HK-2 (cell line): ENCODE data around the gene ZNF76.

Source experiments
- DNase-seq: peaks from one replicate; pipeline ENCODE4 v3.0.0-alpha.2; 2018; ENCODE audit not compliant: unreplicated experiment

ZNF76 gene

DNA sequence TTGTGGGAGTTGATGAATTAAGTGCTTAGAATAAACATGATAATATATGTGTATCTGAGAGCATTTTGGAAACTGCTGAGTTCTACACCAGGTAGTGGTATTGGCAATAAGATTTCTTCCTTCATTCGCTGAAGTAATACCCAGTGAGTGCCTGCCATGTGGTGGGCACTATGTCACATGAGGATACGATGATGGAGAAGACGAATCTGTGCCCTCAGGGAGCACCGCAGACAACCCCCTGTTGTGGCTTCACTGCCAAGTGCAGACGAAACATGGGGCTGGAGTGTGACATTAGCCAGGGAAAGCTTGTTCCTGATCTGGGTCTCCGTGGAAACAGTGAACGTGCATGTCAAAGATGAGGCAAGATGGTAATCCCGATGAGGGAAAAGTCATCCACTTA, 7.9 kb downstream of the ZNF76 start:
- no peak for DNase-seq

- DNase-seq, result no peak
Observed at GRCh38 chr6:35267897-35268296, 8.4 kb downstream of the ZNF76 start.

GRCh38 chr6:35272005-35272404, 12.5 kb downstream of the ZNF76 start:
- DNase-seq, result no peak

DNA sequence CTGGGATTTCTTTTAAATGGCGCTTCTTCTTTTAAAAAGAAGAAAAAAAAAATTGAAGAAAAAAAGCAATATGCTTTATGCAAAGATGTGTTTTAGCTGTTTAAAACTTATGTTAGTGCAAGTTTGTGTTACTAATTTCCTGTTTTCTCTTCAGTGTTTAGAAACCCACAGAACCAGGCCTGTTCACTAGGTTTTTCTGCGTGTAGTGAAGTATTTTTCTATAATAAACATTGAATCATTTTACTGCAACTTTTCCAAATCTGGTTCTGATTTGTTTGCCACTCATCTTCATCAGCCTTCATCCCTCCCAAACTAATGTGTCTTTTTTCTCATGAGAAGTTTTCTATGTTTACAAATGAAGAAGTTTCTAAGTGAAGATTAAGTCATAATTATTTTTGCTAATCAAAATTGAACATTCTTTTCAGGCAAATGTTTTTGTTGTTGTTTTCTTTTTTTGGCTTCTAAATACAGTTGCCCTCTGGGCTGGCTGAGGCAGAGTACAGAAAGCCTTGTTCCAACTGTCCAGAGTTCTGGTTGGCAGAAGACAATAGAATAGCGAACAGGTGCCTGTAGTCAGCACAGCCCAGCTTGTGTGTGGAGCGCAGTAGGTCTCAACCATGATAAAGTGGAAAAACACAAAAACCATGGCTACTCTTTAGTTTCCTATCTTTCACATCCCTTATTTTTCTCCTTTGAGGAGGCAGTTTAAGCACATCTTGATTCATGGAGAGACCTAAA, 14.5 kb downstream of the ZNF76 start:
- no peak for DNase-seq

- DNase-seq, result no peak
Observed at GRCh38 chr6:35275744-35276260, 16.3 kb downstream of the ZNF76 start.

- DNase-seq, result no peak
Observed at GRCh38 chr6:35278708-35279107, 19.2 kb downstream of the ZNF76 start.

GRCh38 chr6:35280903-35281302, 21.4 kb downstream of the ZNF76 start:
- no peak for DNase-seq

- no peak for DNase-seq
Observed at GRCh38 chr6:35282472-35282871, 22.9 kb downstream of the ZNF76 start.

DNA sequence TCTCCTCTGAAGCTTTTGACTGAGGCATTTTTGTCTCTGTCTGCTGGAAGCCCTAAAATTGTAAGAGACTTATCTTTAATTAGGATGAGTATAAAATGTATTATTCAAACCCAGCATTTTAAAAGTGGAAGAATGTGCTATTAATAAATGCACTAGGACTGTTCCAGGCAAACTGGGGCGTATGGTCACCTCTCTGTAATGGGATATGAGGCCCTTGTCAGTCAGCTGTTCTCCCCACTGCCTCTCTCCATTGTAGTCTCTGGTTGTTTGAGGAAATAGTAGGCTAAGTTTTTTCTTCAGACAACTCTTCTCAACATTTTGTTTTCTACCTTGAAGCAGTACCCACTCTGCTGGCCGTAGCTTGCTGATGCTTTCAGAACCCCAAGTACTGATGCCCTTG, 23.8 kb downstream of the ZNF76 start:
- no peak for DNase-seq

- no peak for DNase-seq
Observed at GRCh38 chr6:35287671-35288396, 28.3 kb downstream of the ZNF76 start.

GRCh38 chr6:35288834-35289233, 29.3 kb downstream of the ZNF76 start:
- DNase-seq, result no peak

DNA sequence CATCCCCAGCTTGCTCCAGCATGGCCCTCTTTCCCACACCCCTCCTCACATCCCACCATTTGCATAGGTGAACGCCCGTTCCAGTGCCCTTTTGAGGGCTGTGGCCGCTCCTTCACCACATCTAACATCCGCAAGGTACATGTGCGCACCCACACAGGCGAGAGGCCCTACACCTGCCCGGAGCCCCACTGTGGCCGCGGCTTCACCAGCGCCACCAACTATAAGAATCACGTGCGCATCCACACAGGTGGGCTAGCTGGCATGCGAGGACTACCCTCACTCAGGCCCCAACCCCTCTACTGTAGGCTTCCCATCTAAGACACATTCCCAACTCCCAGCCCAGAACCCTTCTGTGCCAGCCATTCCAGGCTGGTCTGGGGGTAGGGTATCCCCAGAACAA, 32.0 kb downstream of the ZNF76 start:
- no peak for DNase-seq

DNA sequence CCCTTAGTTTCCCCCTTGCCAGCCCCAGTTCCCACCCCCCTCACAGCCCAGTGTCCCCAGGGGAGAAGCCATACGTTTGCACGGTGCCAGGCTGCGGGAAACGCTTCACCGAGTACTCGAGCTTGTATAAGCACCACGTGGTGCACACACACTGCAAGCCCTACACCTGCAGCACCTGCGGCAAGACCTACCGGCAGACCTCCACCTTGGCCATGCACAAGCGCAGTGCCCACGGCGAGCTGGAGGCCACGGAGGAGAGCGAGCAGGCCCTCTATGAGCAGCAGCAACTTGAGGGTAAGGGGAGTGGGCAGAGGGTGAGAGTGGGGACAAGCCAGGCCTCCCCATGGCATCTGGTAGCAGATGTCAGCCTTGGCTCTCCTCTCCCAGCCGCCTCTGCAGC, 33.0 kb downstream of the ZNF76 start:
- no peak for DNase-seq

DNA sequence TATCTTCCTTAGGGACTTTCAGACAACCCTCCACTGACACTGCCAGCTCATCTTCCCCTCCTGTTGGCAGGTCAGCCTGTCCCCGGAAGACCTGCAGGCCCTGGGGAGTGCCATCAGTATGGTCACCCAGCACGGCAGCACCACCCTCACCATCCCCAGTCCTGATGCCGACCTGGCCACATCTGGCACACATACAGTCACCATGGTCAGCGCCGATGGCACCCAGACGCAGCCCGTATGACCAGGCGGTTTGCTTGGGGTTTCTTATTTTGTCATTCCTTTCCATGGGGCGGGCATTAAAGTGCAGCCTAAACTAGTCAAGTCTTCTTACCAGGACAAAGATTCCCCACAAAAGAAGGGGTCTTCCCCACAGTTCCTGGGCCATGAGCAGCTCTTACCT, 34.1 kb downstream of the ZNF76 start:
- no peak for DNase-seq

- peak; percentile 22 for DNase-seq
Observed at GRCh38 chr6:35294308-35294945, 34.9 kb downstream of the ZNF76 start.

GRCh38 chr6:35295036-35295435, 35.5 kb downstream of the ZNF76 start:
- DNase-seq, result no peak

- no peak for DNase-seq
Observed at GRCh38 chr6:35295521-35296315, 36.2 kb downstream of the ZNF76 start.

- no peak for DNase-seq
Observed at GRCh38 chr6:35296931-35297600, 37.5 kb downstream of the ZNF76 start.

GRCh38 chr6:35297601-35298481, 38.3 kb downstream of the ZNF76 start, which contains the start of gene DEF6:
DEF6 (plus strand) TSS chr6:35297818; CDS start chr6:35297857, 39 bp downstream.
- DNase-seq, result no peak

- no peak for DNase-seq
Observed at GRCh38 chr6:35298625-35299140, 39.1 kb downstream of the ZNF76 start.
